Measurements from ENCODE around the gene STOML1. TPM values are rescaled to one million over a fixed set of nuclear protein-coding genes. Genes with fewer than 3 reads are reported as not detected.

The STOML1 gene
- polyA plus RNA-seq, 2 of the 4 experiments (the other 2 are of a cell fraction), result 4.3 to 4.9 TPM

DNA sequence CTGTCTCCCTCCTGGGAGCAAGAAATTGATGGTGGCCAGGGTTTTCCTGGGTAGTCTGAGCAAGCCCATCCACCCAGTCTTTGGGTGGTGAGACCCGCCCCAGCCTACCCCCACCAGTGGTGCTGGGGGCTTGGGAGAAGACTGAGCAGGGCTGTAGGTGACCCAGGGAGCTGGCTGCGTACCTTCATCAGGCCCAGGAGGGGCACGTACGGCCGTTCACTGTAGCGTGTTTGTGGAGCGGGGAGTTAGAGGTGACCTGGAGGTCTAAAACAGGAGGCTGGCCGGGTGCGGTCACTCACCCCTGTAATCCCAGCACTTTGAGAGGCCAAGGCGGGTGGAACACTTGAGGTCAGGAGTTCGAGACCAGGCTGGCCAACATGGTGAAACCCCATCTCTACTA, 54.4 kb downstream of the STOML1 start:
- FAIRE-seq (no peak), DNase-seq (ENCODE audit: low read depth in 1 of 2, low spot score in 1 of 2) (no peak), ATAC-seq (no peak)
- ChIA-PET CTCF (interaction anchor here (1.0 to 2.2 kb wide), 2 partner anchors 10 to 13 kb away, joined by 3 to 8 read pairs; no protein-coding TSS in a partner anchor), POLR2A (no interaction called here)
- no peak overlapping the region for H3K4me2 ChIP-seq
- no peak overlapping the region for H3K27ac ChIP-seq
- H3K4me3 ChIP-seq, result no peak overlapping the region
- TF ChIP-seq MAFK (IDR thresholded peaks at IDR 0.05; ENCODE audit: partially characterized antibody) (no peak), RNF2 (IDR thresholded peaks at IDR 0.05; ENCODE audit: borderline replicate concordance, low read depth) (no peak), FOXS1 (CRISPR knock-in tag; IDR thresholded peaks at IDR 0.05) (no peak), MYC (IDR thresholded peaks at IDR 0.05; ENCODE audit: borderline replicate concordance, low read length) (no peak), ZNF302 (CRISPR knock-in tag; IDR thresholded peaks at IDR 0.05) (no peak), HOXA7 (CRISPR knock-in tag; IDR thresholded peaks at IDR 0.05) (no peak), GATA3 (IDR thresholded peaks at IDR 0.05; ENCODE audit: borderline replicate concordance) (no peak), TFCP2L1 (CRISPR knock-in tag; IDR thresholded peaks at IDR 0.05) (no peak), EP300 (IDR thresholded peaks at IDR 0.05) (no peak), ESRRA (IDR thresholded peaks at IDR 0.05; ENCODE audit: borderline replicate concordance, low read length) (no peak)
- TF ChIP-seq, protein P1, sequence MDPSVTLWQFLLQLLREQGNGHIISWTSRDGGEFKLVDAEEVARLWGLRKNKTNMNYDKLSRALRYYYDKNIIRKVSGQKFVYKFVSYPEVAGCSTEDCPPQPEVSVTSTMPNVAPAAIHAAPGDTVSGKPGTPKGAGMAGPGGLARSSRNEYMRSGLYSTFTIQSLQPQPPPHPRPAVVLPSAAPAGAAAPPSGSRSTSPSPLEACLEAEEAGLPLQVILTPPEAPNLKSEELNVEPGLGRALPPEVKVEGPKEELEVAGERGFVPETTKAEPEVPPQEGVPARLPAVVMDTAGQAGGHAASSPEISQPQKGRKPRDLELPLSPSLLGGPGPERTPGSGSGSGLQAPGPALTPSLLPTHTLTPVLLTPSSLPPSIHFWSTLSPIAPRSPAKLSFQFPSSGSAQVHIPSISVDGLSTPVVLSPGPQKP (IDR thresholded peaks at IDR 0.05; ENCODE audit: low read depth, low read length), result no peak
- WGBS (ENCODE audit: missing lambda C conversion rate), result 86% methylated on average over 10 of the region's 11 CpGs
- no peaks in the 10 kb centered on the region for H3K9me3 ChIP-seq
- H3K4me1 ChIP-seq, result peaks cover 10% of the 10 kb centered on the region; the same call in 2 of the 3 replicates

DNA sequence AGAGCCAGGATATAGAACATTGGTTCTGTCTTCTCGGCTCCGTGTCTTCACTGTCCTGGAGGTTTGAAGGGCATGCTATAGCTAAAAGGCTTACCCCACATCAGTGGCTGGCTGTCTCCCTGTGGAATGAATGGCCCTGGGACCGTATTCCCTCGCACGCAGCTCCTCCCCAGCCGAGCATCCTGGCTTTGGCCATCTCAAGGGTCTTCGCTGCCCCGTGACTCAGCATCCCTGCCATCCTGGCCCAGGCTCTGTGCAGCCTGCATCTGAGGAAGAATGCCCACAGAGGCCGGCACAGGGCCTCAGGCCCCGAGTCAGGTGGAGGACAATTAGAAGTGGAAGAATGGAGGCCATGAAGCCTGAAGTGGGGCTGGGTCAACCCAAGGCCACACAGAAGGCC, 54.8 kb downstream of the STOML1 start:
- DNase-seq (ENCODE audit: low read depth in 1 of 2, low spot score in 1 of 2) (no peak), ATAC-seq (no peak), FAIRE-seq (no peak)
- Histone ChIP-seq H3K4me2 (no peak overlapping the region), H3K4me3 (no peak overlapping the region), H3K9me3 (no peaks in the 10 kb centered on the region), H3K4me1 (peaks cover 10% of the 10 kb centered on the region; the same call in 2 of the 3 replicates), H3K27ac (no peak overlapping the region)
- 100% methylated on average over 1 of the region's 10 CpGs for WGBS (ENCODE audit: missing lambda C conversion rate)
- POLR2A ChIA-PET, result no interaction called here
- CTCF ChIA-PET, result interaction anchor here (1.0 to 2.2 kb wide), 2 partner anchors 10 to 14 kb away, joined by 3 to 8 read pairs; no protein-coding TSS in a partner anchor
- TF ChIP-seq POLR2AphosphoS2 (conservative IDR thresholded peaks at IDR 0.05; ENCODE audit: low read length), result no peak
- no peak for TF ChIP-seq RFX5 (IDR thresholded peaks at IDR 0.05)
- no peak for TF ChIP-seq ZNF302 (CRISPR knock-in tag; IDR thresholded peaks at IDR 0.05)
- no peak for TF ChIP-seq CBX8 (IDR thresholded peaks at IDR 0.05)
- TF ChIP-seq, protein P2, sequence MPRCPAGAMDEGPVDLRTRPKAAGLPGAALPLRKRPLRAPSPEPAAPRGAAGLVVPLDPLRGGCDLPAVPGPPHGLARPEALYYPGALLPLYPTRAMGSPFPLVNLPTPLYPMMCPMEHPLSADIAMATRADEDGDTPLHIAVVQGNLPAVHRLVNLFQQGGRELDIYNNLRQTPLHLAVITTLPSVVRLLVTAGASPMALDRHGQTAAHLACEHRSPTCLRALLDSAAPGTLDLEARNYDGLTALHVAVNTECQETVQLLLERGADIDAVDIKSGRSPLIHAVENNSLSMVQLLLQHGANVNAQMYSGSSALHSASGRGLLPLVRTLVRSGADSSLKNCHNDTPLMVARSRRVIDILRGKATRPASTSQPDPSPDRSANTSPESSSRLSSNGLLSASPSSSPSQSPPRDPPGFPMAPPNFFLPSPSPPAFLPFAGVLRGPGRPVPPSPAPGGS (IDR thresholded peaks at IDR 0.05), result no peak

DNA sequence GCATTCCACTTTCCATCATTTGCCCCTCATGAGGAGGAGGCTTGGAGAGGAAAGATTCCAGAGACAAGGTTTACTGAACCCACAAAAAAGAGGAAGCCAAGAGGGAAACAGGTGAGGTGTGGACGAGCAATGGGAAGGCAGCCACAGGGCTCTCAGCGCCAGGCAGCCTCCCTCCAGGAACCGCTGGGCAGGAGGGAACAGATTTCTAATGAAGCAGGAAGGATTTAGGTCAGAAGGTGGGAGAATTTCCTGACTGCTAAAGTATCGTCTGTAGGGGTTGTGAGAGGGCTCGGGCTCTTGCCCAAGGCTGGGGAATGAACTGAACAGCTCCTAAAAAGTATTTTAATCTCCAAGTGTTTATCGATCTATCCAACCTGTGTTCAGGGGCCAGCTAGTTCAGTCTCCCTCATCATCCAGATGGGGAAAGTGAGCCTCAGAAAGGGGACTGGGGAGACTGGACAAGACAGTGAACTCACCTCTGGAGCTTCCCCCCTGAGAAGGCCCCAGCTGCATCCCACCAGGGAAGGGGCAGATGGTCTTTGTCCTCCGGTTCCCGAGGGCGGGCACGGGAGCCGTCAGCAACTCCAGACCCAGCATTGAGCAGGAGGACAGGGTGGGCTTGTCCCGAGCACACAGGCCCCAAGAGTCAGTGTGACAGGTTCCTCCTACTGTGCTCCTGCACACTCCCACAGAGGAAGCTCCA, 55.4 kb downstream of the STOML1 start:
- H3K4me3 ChIP-seq, result no peak overlapping the region
- no peak overlapping the region for H3K4me2 ChIP-seq
- CTCF ChIA-PET, result interaction anchor here (1.0 to 2.2 kb wide), 2 partner anchors 9 to 14 kb away, joined by 3 to 8 read pairs; no protein-coding TSS in a partner anchor
- POLR2A ChIA-PET, result no interaction called here
- 78% methylated on average over 9 of the region's 12 CpGs for WGBS (ENCODE audit: missing lambda C conversion rate)
- peaks cover 10% of the 10 kb centered on the region; the same call in 2 of the 3 replicates for H3K4me1 ChIP-seq
- TF ChIP-seq, protein P3, sequence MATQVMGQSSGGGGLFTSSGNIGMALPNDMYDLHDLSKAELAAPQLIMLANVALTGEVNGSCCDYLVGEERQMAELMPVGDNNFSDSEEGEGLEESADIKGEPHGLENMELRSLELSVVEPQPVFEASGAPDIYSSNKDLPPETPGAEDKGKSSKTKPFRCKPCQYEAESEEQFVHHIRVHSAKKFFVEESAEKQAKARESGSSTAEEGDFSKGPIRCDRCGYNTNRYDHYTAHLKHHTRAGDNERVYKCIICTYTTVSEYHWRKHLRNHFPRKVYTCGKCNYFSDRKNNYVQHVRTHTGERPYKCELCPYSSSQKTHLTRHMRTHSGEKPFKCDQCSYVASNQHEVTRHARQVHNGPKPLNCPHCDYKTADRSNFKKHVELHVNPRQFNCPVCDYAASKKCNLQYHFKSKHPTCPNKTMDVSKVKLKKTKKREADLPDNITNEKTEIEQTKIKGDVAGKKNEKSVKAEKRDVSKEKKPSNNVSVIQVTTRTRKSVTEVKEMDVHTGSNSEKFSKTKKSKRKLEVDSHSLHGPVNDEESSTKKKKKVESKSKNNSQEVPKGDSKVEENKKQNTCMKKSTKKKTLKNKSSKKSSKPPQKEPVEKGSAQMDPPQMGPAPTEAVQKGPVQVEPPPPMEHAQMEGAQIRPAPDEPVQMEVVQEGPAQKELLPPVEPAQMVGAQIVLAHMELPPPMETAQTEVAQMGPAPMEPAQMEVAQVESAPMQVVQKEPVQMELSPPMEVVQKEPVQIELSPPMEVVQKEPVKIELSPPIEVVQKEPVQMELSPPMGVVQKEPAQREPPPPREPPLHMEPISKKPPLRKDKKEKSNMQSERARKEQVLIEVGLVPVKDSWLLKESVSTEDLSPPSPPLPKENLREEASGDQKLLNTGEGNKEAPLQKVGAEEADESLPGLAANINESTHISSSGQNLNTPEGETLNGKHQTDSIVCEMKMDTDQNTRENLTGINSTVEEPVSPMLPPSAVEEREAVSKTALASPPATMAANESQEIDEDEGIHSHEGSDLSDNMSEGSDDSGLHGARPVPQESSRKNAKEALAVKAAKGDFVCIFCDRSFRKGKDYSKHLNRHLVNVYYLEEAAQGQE (IDR thresholded peaks at IDR 0.05), result no peak
- no peak for TF ChIP-seq JUN (IDR thresholded peaks at IDR 0.05)
- TF ChIP-seq FOSB (CRISPR knock-in tag; IDR thresholded peaks at IDR 0.05), result no peak
- no peak for TF ChIP-seq EP300 (IDR thresholded peaks at IDR 0.05)
- no peak for DNase-seq (ENCODE audit: low read depth in 1 of 2, low spot score in 1 of 2)
- FAIRE-seq, result no peak
- no peak for ATAC-seq
- H3K9me3 ChIP-seq, result no peaks in the 10 kb centered on the region
- H3K27ac ChIP-seq, result no peak overlapping the region
